GM12878 (cell line): Measurements from ENCODE around the gene SVBP.

ENCODE experiments used
- EP300 ChIP-seq, 2 experiments: fragments of 150-350 bp in 1 of 2; IDR thresholded peaks; 2 replicates each; pipeline ENCODE4 v1.6.1; 2011 to 2012; ENCODE audit warnings: low read depth in 2 of 2, low read length in 2 of 2, borderline replicate concordance in 1 of 2, improper control_type of control experiment in 1 of 2, inconsistent platforms in 1 of 2; ENCODE audit not compliant: control insufficient read depth in 1 of 2
- FOXM1 ChIP-seq: IDR thresholded peaks from 2 replicates; pipeline ENCODE4 v1.6.1; 2012; ENCODE audit warnings: low read depth, mild to moderate bottlenecking, inconsistent platforms, low read length, moderate library complexity
- NRF1 ChIP-seq: conservative IDR thresholded peaks from 2 replicates; pipeline ENCODE4 v1.6.1; 2011; ENCODE audit warnings: mild to moderate bottlenecking, low read depth, low read length, improper control_type of control experiment
- RAD51 ChIP-seq: fragments of 450-650 bp; IDR thresholded peaks from 2 replicates; pipeline ENCODE4 v1.6.1; 2016; ENCODE audit warnings: moderate library complexity, mild to moderate bottlenecking, inconsistent platforms
- TF ChIP-seq, protein P1 (sequence below), 3 experiments: IDR thresholded peaks in 2 of 3; conservative IDR thresholded peaks in 1 of 3; 2 replicates each; pipeline ENCODE4 v1.5.1; 2011; ENCODE audit warnings: low read depth in 3 of 3, low read length in 3 of 3, mild to moderate bottlenecking in 3 of 3, control low read depth in 2 of 3, moderate library complexity in 2 of 3, inconsistent platforms in 1 of 3, mixed read lengths in 1 of 3; ENCODE audit not compliant: control insufficient read depth in 2 of 3, insufficient read depth in 1 of 3; ENCODE audit errors: extremely low read depth in 1 of 3

DNA sequence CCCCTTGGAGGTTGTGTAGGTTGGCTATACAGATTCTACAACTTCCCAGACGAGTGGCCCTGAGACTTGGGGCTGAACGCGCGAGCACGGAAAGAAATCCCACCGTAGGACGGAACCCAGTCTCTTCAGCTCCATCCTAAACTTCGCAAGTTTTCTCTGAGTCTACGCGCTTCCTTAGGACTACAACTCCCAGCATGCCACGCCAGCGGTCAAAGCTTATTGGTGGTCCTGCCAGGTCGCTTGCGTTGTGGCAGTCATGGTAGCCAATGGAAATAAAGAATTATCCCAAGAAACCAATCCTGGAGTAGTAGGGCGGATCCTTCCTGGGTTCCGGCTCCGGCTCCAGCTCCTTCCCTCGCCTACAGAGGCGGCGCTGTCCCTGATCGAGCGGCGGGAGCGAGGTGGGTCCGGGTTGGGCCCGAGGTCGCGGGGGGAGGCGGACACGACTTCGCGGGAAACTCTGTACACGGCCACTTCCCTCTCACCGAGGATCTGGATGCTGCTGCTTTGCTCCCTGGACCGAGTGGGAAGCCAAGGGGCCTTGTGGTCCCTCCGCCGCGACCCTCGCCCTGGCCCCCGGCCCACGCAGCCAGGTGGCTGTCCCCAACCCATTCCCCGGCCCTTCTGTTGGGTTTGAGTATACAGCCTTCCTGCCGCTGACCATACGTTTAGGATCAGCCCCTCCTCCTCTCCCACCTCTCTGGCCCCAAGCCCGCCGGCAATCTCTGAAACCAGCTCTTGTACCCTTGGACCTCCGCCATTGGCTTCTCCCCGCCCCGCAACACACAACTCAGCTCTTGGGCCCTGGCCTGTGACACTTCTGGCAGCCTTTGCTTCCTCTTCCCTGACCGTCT is 29.3 kb upstream of the SVBP start, which contains the start of gene ZNF691:
- TF ChIP-seq, protein P1, sequence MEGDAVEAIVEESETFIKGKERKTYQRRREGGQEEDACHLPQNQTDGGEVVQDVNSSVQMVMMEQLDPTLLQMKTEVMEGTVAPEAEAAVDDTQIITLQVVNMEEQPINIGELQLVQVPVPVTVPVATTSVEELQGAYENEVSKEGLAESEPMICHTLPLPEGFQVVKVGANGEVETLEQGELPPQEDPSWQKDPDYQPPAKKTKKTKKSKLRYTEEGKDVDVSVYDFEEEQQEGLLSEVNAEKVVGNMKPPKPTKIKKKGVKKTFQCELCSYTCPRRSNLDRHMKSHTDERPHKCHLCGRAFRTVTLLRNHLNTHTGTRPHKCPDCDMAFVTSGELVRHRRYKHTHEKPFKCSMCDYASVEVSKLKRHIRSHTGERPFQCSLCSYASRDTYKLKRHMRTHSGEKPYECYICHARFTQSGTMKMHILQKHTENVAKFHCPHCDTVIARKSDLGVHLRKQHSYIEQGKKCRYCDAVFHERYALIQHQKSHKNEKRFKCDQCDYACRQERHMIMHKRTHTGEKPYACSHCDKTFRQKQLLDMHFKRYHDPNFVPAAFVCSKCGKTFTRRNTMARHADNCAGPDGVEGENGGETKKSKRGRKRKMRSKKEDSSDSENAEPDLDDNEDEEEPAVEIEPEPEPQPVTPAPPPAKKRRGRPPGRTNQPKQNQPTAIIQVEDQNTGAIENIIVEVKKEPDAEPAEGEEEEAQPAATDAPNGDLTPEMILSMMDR (IDR thresholded peaks at IDR 0.05 in 2 of 3, conservative IDR thresholded peaks at IDR 0.05 in 1 of 3; ENCODE audit: control insufficient read depth in 2 of 3, extremely low read depth in 1 of 3, insufficient read depth in 1 of 3, low read depth in 3 of 3, low read length in 3 of 3), result peak; percentile 35 to 45 (median 39)
- TF ChIP-seq NRF1 (no peak), FOXM1 (no peak), RAD51 (no peak), EP300 (IDR thresholded peaks at IDR 0.05; ENCODE audit: borderline replicate concordance in 1 of 2, control insufficient read depth in 1 of 2, low read depth in 2 of 2, low read length in 2 of 2) (no peak)
